Stimulated activated CD4-positive, alpha-beta T cell treated with anti-CD3 and anti-CD28 coated beads, Interleukin-12 subunit alpha, Interleukin-12 subunit beta, amount 100 ng/mL, for 24 hours (primary cell): ENCODE measurements around the gene HMCES.
"Not testable (repeated sequence)": the region's sequence is repeated elsewhere in the genome, so short reads cannot be mapped to it uniquely, and the experiment has no call there.

Experiments
- DNase-seq, 2 experiments: peaks; one replicate each; pipeline ENCODE4 v3.0.0-alpha.2; 2020; ENCODE audit warnings: low read depth in 2 of 2

Gene HMCES

GRCh38 chr3:129347458-129347845 lies 68.8 kb downstream of the HMCES start:
- no peak for DNase-seq

DNA sequence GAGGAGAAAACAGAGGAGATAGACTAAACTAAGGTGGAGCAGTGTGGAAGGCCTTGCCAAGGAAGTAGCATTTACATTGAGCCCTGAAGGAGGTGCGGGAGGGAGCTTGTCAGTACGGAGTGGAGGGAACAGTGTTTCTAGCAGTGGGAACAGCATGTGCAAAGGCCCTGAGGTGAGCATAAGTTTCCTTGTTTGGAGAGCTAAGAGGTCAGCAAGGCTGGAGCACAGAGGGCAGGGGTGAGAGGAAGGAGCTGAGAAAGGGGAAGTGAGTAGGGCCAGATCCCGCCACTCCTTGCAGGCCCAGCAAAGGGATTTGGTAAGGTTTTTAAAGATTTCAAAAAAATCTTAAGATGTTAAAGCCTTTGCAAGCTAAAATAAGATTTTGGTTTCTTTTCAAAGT lies 70.1 kb downstream of the HMCES start:
- DNase-seq, result no peak

DNA sequence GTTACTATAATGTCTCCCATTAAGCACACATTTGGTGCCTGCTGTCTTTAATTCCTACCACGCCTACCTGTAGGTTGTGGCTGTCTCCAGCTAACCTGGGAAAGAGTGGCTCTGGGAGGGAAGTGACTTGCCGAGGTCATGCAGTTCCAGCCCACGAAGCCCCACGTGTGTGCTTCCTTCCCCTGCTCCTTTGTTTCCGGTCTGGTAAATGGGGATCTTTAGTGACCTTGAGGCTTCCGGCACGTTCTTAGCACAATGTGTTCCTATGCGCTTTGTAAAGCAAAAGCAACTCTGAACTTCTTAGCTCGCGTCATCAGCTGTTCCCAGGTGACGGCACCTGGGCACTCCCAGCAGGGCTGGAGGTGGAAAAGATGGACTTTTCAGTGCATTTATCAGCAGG lies 70.5 kb downstream of the HMCES start:
- DNase-seq, result not testable (repeated sequence)

DNA sequence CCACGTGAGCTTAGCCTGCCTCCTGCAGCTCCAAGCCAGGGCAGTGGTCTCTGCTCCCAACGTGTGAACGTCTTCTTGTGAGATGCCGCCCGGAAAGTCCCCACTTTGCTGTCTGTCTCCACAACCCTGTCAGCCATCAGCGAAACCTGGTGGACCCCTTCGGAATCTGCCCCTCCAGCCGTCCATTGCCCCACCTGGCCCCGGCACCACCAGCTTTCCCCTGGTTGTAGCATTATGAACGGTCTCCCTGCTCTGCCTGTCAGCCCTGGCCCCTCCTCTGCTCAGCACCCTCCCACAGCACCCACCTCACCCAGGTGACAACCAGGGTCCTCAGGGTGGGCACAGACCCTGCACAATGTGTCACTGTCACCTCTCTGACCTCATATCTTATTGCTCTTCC lies 71.1 kb downstream of the HMCES start:
- DNase-seq, result no peak

- DNase-seq, result no peak
Observed at GRCh38 chr3:129352045-129352444, 73.4 kb downstream of the HMCES start.

GRCh38 chr3:129352650-129353588 lies 74.2 kb downstream of the HMCES start:
- no peak for DNase-seq

DNA sequence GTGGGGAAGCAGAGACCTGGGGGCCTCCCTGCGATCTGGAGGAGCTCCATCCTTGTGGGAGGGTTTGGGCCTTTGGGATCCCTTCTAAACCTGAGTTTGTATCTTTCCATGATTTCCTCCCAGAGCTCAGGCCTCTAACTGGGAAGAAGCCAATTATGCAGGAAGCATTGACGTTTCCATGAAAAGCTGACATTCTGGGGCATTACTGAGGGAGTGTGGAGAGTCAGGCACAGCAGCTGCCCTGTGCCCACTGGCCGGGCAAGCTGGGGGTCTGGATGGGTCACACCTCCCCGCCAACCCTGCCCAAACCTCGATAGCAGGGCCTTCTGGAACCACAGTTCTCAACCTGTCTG lies 74.9 kb downstream of the HMCES start:
- no peak for DNase-seq
